ENCODE results near the gene PROCA1. TPM values are rescaled to one million over a fixed set of nuclear protein-coding genes. Genes with fewer than 3 reads are reported as not detected.
A peak's percentile ranks its signal among the peaks of the same experiment; 100 is the strongest.
"Not testable (repeated sequence)": the region's sequence is repeated elsewhere in the genome, so short reads cannot be mapped to it uniquely, and the experiment has no call there.

PROCA1 gene
- total RNA-seq, 1 donor from 2014 or later = 3.0 TPM

DNA sequence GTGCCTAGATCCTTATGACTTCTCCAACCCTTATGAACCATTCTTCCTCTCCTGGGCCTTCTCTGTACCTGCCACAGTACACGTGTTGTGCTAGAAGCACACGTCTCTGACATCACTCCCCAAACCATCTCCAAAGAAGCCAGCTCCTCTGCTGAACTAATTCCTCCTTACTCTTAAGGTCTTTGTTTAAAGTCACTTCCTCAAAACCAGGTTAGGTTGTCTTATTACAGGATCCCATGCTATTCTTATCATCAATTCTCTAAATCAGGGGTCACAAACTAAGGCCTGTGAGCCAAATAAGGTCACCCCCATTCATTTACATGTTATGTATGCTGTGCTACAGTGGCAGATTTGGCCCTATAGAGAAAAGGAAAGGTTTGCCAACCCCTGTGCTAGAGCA, 45.7 kb downstream of the PROCA1 start:
- H3K27ac Mint-ChIP-seq (ENCODE audit: unreplicated experiment) = no peak overlapping the region
- H3K9me3 Mint-ChIP-seq (ENCODE audit: unreplicated experiment) = no peaks in the 10 kb centered on the region
- H3K4me1 Mint-ChIP-seq (ENCODE audit: unreplicated experiment) = peaks cover 32% of the 10 kb centered on the region
- H3K36me3 Mint-ChIP-seq (ENCODE audit: unreplicated experiment) = peaks cover 13% of the 10 kb centered on the region
- TF ChIP-seq, protein P1, sequence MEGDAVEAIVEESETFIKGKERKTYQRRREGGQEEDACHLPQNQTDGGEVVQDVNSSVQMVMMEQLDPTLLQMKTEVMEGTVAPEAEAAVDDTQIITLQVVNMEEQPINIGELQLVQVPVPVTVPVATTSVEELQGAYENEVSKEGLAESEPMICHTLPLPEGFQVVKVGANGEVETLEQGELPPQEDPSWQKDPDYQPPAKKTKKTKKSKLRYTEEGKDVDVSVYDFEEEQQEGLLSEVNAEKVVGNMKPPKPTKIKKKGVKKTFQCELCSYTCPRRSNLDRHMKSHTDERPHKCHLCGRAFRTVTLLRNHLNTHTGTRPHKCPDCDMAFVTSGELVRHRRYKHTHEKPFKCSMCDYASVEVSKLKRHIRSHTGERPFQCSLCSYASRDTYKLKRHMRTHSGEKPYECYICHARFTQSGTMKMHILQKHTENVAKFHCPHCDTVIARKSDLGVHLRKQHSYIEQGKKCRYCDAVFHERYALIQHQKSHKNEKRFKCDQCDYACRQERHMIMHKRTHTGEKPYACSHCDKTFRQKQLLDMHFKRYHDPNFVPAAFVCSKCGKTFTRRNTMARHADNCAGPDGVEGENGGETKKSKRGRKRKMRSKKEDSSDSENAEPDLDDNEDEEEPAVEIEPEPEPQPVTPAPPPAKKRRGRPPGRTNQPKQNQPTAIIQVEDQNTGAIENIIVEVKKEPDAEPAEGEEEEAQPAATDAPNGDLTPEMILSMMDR (IDR thresholded peaks at IDR 0.05) = no peak
- H3K4me3 Mint-ChIP-seq (ENCODE audit: unreplicated experiment) = no peak overlapping the region
- H3K27me3 Mint-ChIP-seq (ENCODE audit: unreplicated experiment) = no peaks in the 10 kb centered on the region
- no peak for DNase-seq (ENCODE audit: extremely low spot score, unreplicated experiment)

DNA sequence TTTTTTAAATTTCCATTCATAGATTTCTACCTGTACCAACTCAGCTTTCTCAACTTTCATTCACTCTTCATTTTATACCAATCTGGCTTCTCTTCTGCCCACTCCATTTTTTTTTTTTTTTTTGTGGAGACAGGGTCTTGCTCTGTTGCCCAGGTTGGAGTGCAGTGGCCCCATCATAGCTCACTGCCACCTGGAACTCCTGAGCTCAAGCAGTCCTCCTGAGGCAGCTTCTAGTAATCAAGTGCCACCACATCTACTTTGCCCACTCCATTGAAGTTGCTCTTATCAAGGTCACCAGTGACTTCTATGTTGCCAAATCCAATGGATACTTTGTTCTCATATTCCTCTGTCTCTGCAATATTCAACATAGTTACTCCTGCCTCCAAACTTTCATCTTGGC, 48.0 kb downstream of the PROCA1 start:
- Mint-ChIP-seq H3K27me3 (ENCODE audit: unreplicated experiment) (no peaks in the 10 kb centered on the region), H3K9me3 (ENCODE audit: unreplicated experiment) (no peaks in the 10 kb centered on the region), H3K36me3 (ENCODE audit: unreplicated experiment) (peaks cover 10% of the 10 kb centered on the region), H3K4me1 (ENCODE audit: unreplicated experiment) (peaks cover 44% of the 10 kb centered on the region), H3K4me3 (ENCODE audit: unreplicated experiment) (peak overlapping the region; percentile 99), H3K27ac (ENCODE audit: unreplicated experiment) (peak overlapping the region; percentile 100)
- TF ChIP-seq, protein P1 (IDR thresholded peaks at IDR 0.05) = no peak
- DNase-seq (ENCODE audit: extremely low spot score, unreplicated experiment) = no peak

DNA sequence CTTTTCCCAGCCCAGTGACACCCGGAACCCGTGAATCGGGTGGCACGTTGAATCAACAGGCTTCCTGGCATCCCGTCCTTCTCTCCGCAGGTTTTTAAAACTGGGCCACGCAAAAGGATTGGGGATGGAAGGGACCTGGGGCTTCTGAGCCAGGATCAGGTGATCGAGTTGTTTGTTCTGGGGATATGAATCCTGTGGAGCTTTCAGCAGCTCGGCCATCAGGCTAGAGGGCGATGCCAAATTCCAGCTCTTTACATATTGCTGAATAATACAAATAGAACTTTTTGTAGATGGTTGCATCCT, 49.2 kb downstream of the PROCA1 start:
- Mint-ChIP-seq H3K9me3 (ENCODE audit: unreplicated experiment) (no peaks in the 10 kb centered on the region), H3K4me1 (ENCODE audit: unreplicated experiment) (peaks cover 43% of the 10 kb centered on the region), H3K27ac (ENCODE audit: unreplicated experiment) (peak overlapping the region; percentile 100), H3K27me3 (ENCODE audit: unreplicated experiment) (no peaks in the 10 kb centered on the region), H3K4me3 (ENCODE audit: unreplicated experiment) (peak overlapping the region; percentile 99), H3K36me3 (ENCODE audit: unreplicated experiment) (peaks cover 15% of the 10 kb centered on the region)
- DNase-seq (ENCODE audit: extremely low spot score, unreplicated experiment) = no peak
- TF ChIP-seq, protein P1 (IDR thresholded peaks at IDR 0.05) = no peak

DNA sequence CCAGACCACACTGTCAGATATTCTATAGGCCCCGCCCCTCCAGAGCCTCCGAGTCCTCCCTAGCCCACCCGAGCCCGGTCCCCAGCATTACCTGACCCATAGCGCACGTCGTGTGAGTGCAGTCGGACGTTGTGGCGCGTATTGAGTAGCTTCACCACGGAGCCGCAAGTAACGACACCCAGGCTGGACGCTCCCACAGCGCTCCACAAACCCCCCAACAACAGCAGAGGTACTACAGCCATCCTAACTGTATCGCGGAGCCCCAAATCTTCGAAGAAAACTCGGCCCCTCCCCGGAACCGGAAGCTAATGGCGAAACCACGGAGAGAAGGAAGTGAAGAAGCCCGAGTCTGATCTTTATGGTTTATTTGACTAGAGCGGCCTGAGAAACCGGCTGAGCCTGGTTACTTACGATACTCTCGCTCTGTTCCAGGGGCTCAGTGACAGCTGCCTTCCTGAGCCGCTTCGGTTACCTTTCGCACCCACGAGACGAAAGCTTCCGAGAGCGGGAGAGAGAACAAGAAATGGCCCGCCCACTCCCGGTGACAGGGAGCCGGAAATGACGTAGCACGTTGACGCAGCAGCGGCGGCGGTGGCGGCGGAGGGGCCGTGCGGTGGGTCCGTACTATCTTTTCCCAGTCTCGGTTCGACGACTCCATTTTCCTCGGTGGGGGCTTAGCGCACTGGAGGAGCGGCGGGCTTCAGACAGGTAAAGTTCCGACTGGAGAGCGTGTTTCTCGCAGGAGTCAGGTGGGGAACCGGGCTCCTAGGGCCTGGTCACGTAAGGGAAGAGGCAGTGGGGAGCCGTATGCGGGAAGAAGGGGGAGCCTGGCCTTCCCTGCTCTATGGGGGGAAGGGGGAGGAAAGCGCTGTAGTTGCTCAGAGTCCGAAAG, 49.8 kb downstream of the PROCA1 start, which contains the start of the genes SDF2 and SUPT6H:
TSS of gene SDF2 (minus strand) at position 272 of the 892 bp plus-strand sequence. CDS start at position 242, 30 bp downstream.
TSS of gene SUPT6H (plus strand) at position 571 of the 892 bp plus-strand sequence. CDS start 11,197 bp downstream, outside the sequence.
- Mint-ChIP-seq H3K27ac (ENCODE audit: unreplicated experiment) (peak within 1 kb of the TSS; percentile 100), H3K4me3 (ENCODE audit: unreplicated experiment) (peak within 1 kb of the TSS; percentile 99), H3K9me3 (ENCODE audit: unreplicated experiment) (no peaks in the 10 kb centered on the region), H3K36me3 (ENCODE audit: unreplicated experiment) (peaks cover 15% of the 10 kb centered on the region), H3K4me1 (ENCODE audit: unreplicated experiment) (peaks cover 42% of the 10 kb centered on the region), H3K27me3 (ENCODE audit: unreplicated experiment) (no peaks in the 10 kb centered on the region)
- TF ChIP-seq, protein P1 (IDR thresholded peaks at IDR 0.05) = no peak
- DNase-seq (ENCODE audit: extremely low spot score, unreplicated experiment) = peak; percentile 95

DNA sequence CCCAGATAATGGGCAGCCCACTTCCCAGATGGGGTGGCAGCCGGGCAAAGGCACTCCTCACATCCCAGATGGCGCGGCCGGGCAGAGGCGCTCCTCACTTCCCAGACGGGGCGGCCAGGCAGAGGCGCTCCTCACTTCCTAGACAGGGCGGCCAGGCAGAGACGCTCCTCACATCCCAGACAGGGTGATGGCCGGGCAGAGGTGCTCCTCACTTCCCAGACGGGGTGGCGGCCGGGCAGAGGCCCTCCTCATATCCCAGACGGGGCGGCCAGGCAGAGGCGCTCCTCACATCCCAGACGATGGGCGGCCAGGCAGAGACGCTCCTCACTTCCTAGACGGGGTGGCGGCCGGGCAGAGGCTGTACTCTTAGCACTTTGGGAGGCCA, 52.2 kb downstream of the PROCA1 start:
- Mint-ChIP-seq H3K36me3 (ENCODE audit: unreplicated experiment) (peaks cover 11% of the 10 kb centered on the region), H3K4me1 (ENCODE audit: unreplicated experiment) (peaks cover 34% of the 10 kb centered on the region)
- not testable (repeated sequence) for H3K27me3 Mint-ChIP-seq (ENCODE audit: unreplicated experiment); H3K9me3 Mint-ChIP-seq (ENCODE audit: unreplicated experiment); H3K27ac Mint-ChIP-seq (ENCODE audit: unreplicated experiment); DNase-seq (ENCODE audit: extremely low spot score, unreplicated experiment); H3K4me3 Mint-ChIP-seq (ENCODE audit: unreplicated experiment)

DNA sequence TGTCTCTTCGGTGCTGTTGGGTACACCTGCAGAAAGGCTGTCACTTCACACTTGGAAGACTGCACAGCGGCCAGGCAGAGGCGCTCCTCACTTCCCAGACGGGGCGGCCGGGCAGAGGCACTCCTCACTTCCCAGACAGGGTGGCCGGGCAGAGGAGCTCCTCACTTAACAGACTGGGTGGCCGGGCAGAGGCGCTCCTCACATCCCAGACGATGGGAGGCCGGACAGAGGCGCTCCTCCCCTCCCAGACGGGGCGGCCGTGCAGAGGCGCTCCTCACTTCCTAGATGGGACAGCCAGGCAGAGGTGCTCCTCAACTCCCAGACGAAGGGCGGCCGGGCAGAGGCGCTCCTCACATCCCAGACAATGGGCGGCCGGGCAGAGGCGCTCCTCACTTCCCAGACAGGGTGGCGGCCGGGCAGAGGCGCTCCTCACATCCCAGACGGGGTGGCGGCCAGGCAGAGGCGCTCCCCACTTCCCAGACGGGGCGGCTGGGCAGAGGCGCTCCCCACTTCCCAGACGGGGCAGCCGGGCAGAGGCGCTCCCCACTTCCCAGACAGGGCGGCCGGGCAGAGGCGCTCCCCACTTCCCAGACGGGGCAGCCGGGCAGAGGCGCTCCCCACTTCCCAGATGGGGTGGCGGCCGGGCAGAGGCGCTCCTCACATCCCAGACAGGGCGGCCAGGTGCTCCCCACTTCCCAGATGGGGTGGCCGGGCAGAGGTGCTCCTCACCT, 52.8 kb downstream of the PROCA1 start:
- not testable (repeated sequence) for H3K27ac Mint-ChIP-seq (ENCODE audit: unreplicated experiment); DNase-seq (ENCODE audit: extremely low spot score, unreplicated experiment)
- peaks cover 30% of the 10 kb centered on the region for H3K4me1 Mint-ChIP-seq (ENCODE audit: unreplicated experiment)

DNA sequence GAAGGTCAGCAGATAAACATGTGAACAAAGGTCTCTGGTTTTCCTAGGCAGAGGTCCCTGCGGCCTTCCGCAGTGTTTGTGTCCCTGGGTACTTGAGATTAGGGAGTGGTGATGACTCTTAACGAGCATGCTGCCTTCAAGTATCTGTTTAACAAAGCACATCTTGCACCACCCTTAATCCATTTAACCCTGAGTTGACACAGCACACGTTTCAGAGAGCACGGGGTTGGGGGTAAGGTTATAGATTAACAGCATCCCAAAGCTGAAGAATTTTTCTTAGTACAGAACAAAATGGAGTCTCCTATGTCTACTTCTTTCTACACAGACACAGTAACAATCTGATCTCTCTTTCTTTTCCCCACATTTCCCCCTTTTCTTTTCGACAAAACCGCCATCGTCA, 53.3 kb downstream of the PROCA1 start:
- H3K9me3 Mint-ChIP-seq (ENCODE audit: unreplicated experiment); H3K27ac Mint-ChIP-seq (ENCODE audit: unreplicated experiment); DNase-seq (ENCODE audit: extremely low spot score, unreplicated experiment); H3K27me3 Mint-ChIP-seq (ENCODE audit: unreplicated experiment); H3K36me3 Mint-ChIP-seq (ENCODE audit: unreplicated experiment); H3K4me3 Mint-ChIP-seq (ENCODE audit: unreplicated experiment): not testable (repeated sequence)
- H3K4me1 Mint-ChIP-seq (ENCODE audit: unreplicated experiment) = peaks cover 25% of the 10 kb centered on the region

More for the DNA sequence above, 52.8 kb downstream of the PROCA1 start:
- H3K9me3 Mint-ChIP-seq (ENCODE audit: unreplicated experiment); H3K27me3 Mint-ChIP-seq (ENCODE audit: unreplicated experiment); H3K4me3 Mint-ChIP-seq (ENCODE audit: unreplicated experiment): not testable (repeated sequence)
- H3K36me3 Mint-ChIP-seq (ENCODE audit: unreplicated experiment) = peaks cover 12% of the 10 kb centered on the region
